Smooth muscle cell (in vitro differentiated cells): ENCODE measurements around the gene KCNK10. TPM values are rescaled to one million over a fixed set of nuclear protein-coding genes. Genes with fewer than 3 reads are reported as not detected.

ENCODE experiments used
- DNase-seq: peaks from one replicate; lab custom pipeline; 2025; ENCODE audit not compliant: unreplicated experiment; lab: John Stamatoyannopoulos, UW
- H2AFZ ChIP-seq: fragments of 200-600 bp; sonication (generic); 2 replicates; pipeline ENCODE4 v1.6.0; 2016; ENCODE audit warnings: antibody characterized with exemption, low read depth, mild to moderate bottlenecking
- H3F3A ChIP-seq: fragments of 200-600 bp; sonication (generic); 2 replicates; pipeline ENCODE4 v1.6.0; 2017; ENCODE audit warnings: antibody characterized with exemption, low read depth
- H3K27ac ChIP-seq: fragments of 200-600 bp; sonication (generic); 2 replicates; pipeline ENCODE4 v1.5.1; 2016; ENCODE audit warnings: low read depth, mild to moderate bottlenecking
- H3K27me3 ChIP-seq: fragments of 200-600 bp; sonication (generic); 2 replicates; pipeline ENCODE4 v1.6.1; 2016; ENCODE audit warnings: low read depth, mild to moderate bottlenecking
- H3K36me3 ChIP-seq: fragments of 200-600 bp; sonication (generic); 2 replicates; pipeline ENCODE4 v1.5.1; 2016; ENCODE audit warnings: low read depth
- H3K4me1 ChIP-seq: fragments of 200-600 bp; sonication (generic); 2 replicates; pipeline ENCODE4 v1.5.1; 2016; ENCODE audit warnings: low read depth
- H3K4me2 ChIP-seq: fragments of 200-600 bp; sonication (generic); 2 replicates; pipeline ENCODE4 v1.6.0; 2016; ENCODE audit warnings: mild to moderate bottlenecking
- H3K4me3 ChIP-seq: fragments of 200-600 bp; sonication (generic); 2 replicates; pipeline ENCODE4 v1.5.1; 2016; ENCODE audit warnings: mild to moderate bottlenecking
- H3K79me2 ChIP-seq: fragments of 200-600 bp; sonication (generic); 2 replicates; pipeline ENCODE4 v1.6.0; 2016; ENCODE audit warnings: low read depth, mild to moderate bottlenecking
- H3K9ac ChIP-seq: fragments of 200-600 bp; sonication (generic); 2 replicates; pipeline ENCODE4 v1.6.0; 2016; ENCODE audit warnings: low read depth
- H3K9me3 ChIP-seq: fragments of 200-600 bp; sonication (generic); replicated peaks from 2 replicates; pipeline ENCODE4 v1.5.1; 2016; ENCODE audit warnings: low read depth
- H4K20me1 ChIP-seq: fragments of 200-600 bp; sonication (generic); 2 replicates; pipeline ENCODE4 v1.6.0; 2016; ENCODE audit warnings: low read depth
- CTCF ChIP-seq: fragments of 200-600 bp; sonication (generic); IDR thresholded peaks from 2 replicates; pipeline ENCODE4 v1.5.1; 2017; ENCODE audit warnings: borderline replicate concordance, mild to moderate bottlenecking, antibody characterized with exemption; ENCODE audit not compliant: insufficient read depth, poor library complexity, severe bottlenecking
- WGBS: methylation state at CpG from one replicate; pipeline ENCODE4 v1.1.7; 2016; ENCODE audit warnings: low lambda C conversion rate; 5-methylcytosine and 5-hydroxymethylcytosine counted together
- polyA plus RNA-seq: library from polyadenylated mRNA; unstranded; fragments of >200 nt; fragmentation: Nextera tagmentation; extraction: Ambion mirVana; gene quantifications from 2 replicates; pipeline ENCODE4 v1.2.1, GENCODE V29; 2016
- total RNA-seq: library from RNA; depleted of rRNA; stranded (reverse); fragments of >200 nt; gene quantifications from 2 replicates; pipeline ENCODE4 v1.2.3, GENCODE V29; 2014

KCNK10 gene
- total and polyA plus RNA-seq, 2 experiments from 2014 or later, result not detected

- no peak for TF ChIP-seq CTCF
- Histone ChIP-seq H3K4me1 (peaks cover 4% of the 10 kb centered on the region), H3K9ac (no peak overlapping the region), H3K4me3 (no peak overlapping the region), H2AFZ (no peak overlapping the region), H3K4me2 (no peak overlapping the region), H4K20me1 (no peaks in the 10 kb centered on the region), H3K9me3 (no peaks in the 10 kb centered on the region), H3K36me3 (no peaks in the 10 kb centered on the region), H3K27me3 (no peaks in the 10 kb centered on the region), H3K79me2 (no peaks in the 10 kb centered on the region), H3F3A (no peaks in the 10 kb centered on the region), H3K27ac (no peak overlapping the region)
- DNase-seq, result no peak
- WGBS, result 77% methylated on average over 1 of the region's 1 CpG
Measured at GRCh38 chr14:88286309-88286708, 36.8 kb downstream of the KCNK10 start.

- Histone ChIP-seq H2AFZ (no peak overlapping the region), H4K20me1 (no peaks in the 10 kb centered on the region), H3K27ac (no peak overlapping the region), H3K79me2 (no peaks in the 10 kb centered on the region), H3K9me3 (no peaks in the 10 kb centered on the region), H3K4me2 (no peak overlapping the region), H3K4me1 (no peaks in the 10 kb centered on the region), H3K36me3 (no peaks in the 10 kb centered on the region), H3K9ac (no peak overlapping the region), H3F3A (no peaks in the 10 kb centered on the region), H3K4me3 (no peak overlapping the region), H3K27me3 (no peaks in the 10 kb centered on the region)
- 84% methylated on average over 3 of the region's 3 CpGs for WGBS
- DNase-seq, result no peak
- TF ChIP-seq CTCF, result no peak
Measured at GRCh38 chr14:88281447-88281846, 41.6 kb downstream of the KCNK10 start.

GRCh38 chr14:88276923-88277596 is 46.0 kb downstream of the KCNK10 start:
- Histone ChIP-seq H3K36me3 (no peaks in the 10 kb centered on the region), H4K20me1 (no peaks in the 10 kb centered on the region), H3K4me2 (no peak overlapping the region)

More at GRCh38 chr14:88276923-88277596, 46.0 kb downstream of the KCNK10 start:
- TF ChIP-seq CTCF, result no peak
- no peak overlapping the region for H3K27ac ChIP-seq
- WGBS, result 85% methylated on average over 3 of the region's 3 CpGs
- H2AFZ ChIP-seq, result no peak overlapping the region
- H3K79me2 ChIP-seq, result no peaks in the 10 kb centered on the region
- DNase-seq, result no peak
- no peak overlapping the region for H3K9ac ChIP-seq
- no peaks in the 10 kb centered on the region for H3K27me3 ChIP-seq
- no peaks in the 10 kb centered on the region for H3F3A ChIP-seq
- H3K4me3 ChIP-seq, result no peak overlapping the region
- no peaks in the 10 kb centered on the region for H3K4me1 ChIP-seq
- H3K9me3 ChIP-seq, result no peaks in the 10 kb centered on the region
